RWPE1 (cell line): ENCODE results near the gene SOST.

Experiments used
- CTCF ChIA-PET: fragments of 350-600 bp; sonication (Branson Sonifier 250); formaldehyde crosslinking; extraction: SDS; loops from one replicate; lab custom pipeline; 2021; lab: Yijun Ruan, JAX
- POLR2A ChIA-PET: fragments of 400-600 bp; formaldehyde crosslinking; extraction: SDS; loops from one replicate; lab custom pipeline; 2020; ENCODE audit warnings: antibody characterized with exemption; ENCODE audit not compliant: low non-redundant PET; lab: Yijun Ruan, JAX
- DNase-seq: peaks from one replicate; pipeline ENCODE4 v3.0.0; 2012; ENCODE audit warnings: low spot score
- H3K27ac ChIP-seq: fragments of 450-650 bp; 2 replicates; pipeline ENCODE4 v1.5.1; 2017
- CTCF ChIP-seq: fragments of 450-650 bp; conservative IDR thresholded peaks from 2 replicates; pipeline ENCODE4 v1.5.1; 2017; ENCODE audit warnings: low read depth, mild to moderate bottlenecking

Gene SOST

DNA sequence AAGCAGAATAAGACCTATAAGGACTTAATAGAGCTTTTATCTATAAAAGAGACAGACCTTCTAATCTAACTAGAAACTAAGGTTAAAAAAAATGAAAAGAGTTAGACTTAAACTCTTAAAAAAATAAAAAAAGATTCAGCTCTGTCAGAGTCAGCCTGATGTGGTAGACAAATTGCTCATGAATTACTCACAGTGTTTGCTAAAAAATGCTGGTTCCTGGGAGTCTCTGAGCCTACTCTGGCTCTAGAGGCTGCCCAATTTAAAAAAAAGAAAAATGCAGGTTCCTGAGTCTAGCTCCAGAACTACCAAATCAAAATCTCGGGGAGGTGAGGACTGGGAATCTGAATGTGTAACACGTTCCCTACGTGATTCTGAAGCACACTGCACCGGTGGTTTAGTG is 18.1 kb downstream of the SOST start:
- no peak for TF ChIP-seq CTCF
- ChIA-PET POLR2A (no interaction called here), CTCF (interaction anchor here (0.6 kb wide), 1 partner anchor 1138 kb away, joined by 3 read pairs; no protein-coding TSS in a partner anchor)
- DNase-seq, result no peak
- no peak overlapping the region for H3K27ac ChIP-seq

GRCh38 chr17:43737722-43738121 is 20.9 kb downstream of the SOST start:
- TF ChIP-seq CTCF, result no peak

GRCh38 chr17:43736389-43736788 is 22.2 kb downstream of the SOST start:
- TF ChIP-seq CTCF, result no peak
- H3K27ac ChIP-seq, result no peak overlapping the region
- no peak for DNase-seq
- CTCF ChIA-PET, result interaction anchor here (0.7 kb wide), 1 partner anchor 1062 kb away, joined by 4 read pairs; no protein-coding TSS in a partner anchor
- POLR2A ChIA-PET, result no interaction called here

More at GRCh38 chr17:43737722-43738121, 20.9 kb downstream of the SOST start:
- CTCF ChIA-PET, result interaction anchor here (1.0 kb wide), 1 partner anchor 24 kb away, joined by 3 read pairs; no protein-coding TSS in a partner anchor
- DNase-seq, result no peak
- POLR2A ChIA-PET, result no interaction called here
- H3K27ac ChIP-seq, result no peak overlapping the region

- H3K27ac ChIP-seq, result no peak overlapping the region
- CTCF ChIA-PET, result no interaction called here
Measured at GRCh38 chr17:43734376-43734775, 24.2 kb downstream of the SOST start.

GRCh38 chr17:43733956-43734355 is 24.6 kb downstream of the SOST start:
- CTCF ChIA-PET, result interaction anchor here (1.0 kb wide), 1 partner anchor 26 kb away, joined by 3 read pairs; no protein-coding TSS in a partner anchor
- POLR2A ChIA-PET, result no interaction called here

More at GRCh38 chr17:43734376-43734775, 24.2 kb downstream of the SOST start:
- POLR2A ChIA-PET, result no interaction called here
- no peak for DNase-seq
- no peak for TF ChIP-seq CTCF

GRCh38 chr17:43732958-43733357 is 25.6 kb downstream of the SOST start:
- CTCF ChIA-PET, result interaction anchor here (1.0 kb wide), 1 partner anchor 27 kb away, joined by 3 read pairs; no protein-coding TSS in a partner anchor
- H3K27ac ChIP-seq, result no peak overlapping the region
- DNase-seq, result no peak
- no peak for TF ChIP-seq CTCF
- POLR2A ChIA-PET, result no interaction called here

More at GRCh38 chr17:43733956-43734355, 24.6 kb downstream of the SOST start:
- TF ChIP-seq CTCF, result no peak
- H3K27ac ChIP-seq, result no peak overlapping the region
- no peak for DNase-seq
